ENCODE results near the gene ZNF445.

- TF ChIP-seq POLR2A (IDR thresholded peaks at IDR 0.05), result no peak
- TF ChIP-seq CTCF (IDR thresholded peaks at IDR 0.05), result no peak
- TF ChIP-seq POLR2AphosphoS5 (IDR thresholded peaks at IDR 0.05), result no peak
These were observed 49.8 kb downstream of the ZNF445 start for GRCh38 chr3:44427683-44428082.
